ENCODE measurements around the gene SCUBE1.
"Not testable (repeated sequence)": the region's sequence is repeated elsewhere in the genome, so short reads cannot be mapped to it uniquely, and the experiment has no call there.

Gene SCUBE1

DNA sequence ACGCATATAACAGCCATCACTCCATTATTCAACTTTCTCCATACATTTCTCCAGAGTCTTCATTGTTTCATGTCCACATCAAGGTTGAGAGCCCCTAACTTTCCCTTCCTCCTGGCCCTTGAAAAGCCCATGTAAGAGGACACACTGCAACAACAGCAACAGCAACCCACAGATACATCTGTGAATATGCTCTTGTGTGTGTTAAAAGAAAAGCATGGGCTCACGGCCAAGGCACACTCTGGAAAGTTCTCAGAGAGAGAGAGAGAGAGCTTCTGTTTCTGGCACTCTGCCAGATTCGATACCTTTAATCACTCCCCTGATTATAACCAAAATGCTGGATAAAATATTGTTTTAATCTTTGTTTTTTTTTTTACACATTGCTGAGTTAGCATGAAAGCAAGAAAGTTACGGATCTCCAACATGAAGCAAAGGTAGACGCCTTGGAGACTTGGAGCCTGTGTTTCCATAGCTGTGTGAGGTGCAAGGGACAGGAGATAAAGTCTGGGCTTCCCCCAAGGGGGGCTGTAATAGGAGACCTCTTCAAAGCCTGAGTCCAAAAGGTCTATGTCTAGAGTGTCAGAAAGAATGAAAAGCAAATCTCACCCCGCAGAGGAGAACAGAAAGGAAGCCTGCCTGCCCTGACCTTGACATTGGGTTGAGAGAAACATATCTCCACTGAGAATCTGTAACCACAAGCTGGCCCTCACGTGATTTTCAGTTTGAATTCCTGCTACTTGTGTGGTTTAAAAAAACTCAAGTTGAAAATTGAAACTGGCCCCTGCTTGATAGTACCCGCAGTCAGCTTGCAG lies 34.9 kb upstream of the SCUBE1 start:
- no peak overlapping the region for H3K9ac ChIP-seq (ENCODE audit: low read depth, low read length)
- no peaks in the 10 kb centered on the region for H3K9me3 ChIP-seq (ENCODE audit: insufficient read depth, low read depth, low read length)
- no peaks in the 10 kb centered on the region for H3K4me1 ChIP-seq (ENCODE audit: insufficient read depth, low read length)
- H3K36me3 ChIP-seq (ENCODE audit: insufficient read depth, low read depth, low read length) = no peaks in the 10 kb centered on the region
- no peak overlapping the region for H3K27ac ChIP-seq (ENCODE audit: low read length)
- H3K27me3 ChIP-seq (ENCODE audit: insufficient read depth, low read length) = no peaks in the 10 kb centered on the region
- no peak overlapping the region for H3K4me3 ChIP-seq (ENCODE audit: low read length)

GRCh38 chr22:43377548-43377895 lies 34.4 kb upstream of the SCUBE1 start:
- H3K9me3 ChIP-seq (ENCODE audit: insufficient read depth, low read depth, low read length) = no peaks in the 10 kb centered on the region
- no peaks in the 10 kb centered on the region for H3K4me1 ChIP-seq (ENCODE audit: insufficient read depth, low read length)
- H3K27me3 ChIP-seq (ENCODE audit: insufficient read depth, low read length) = no peaks in the 10 kb centered on the region
- H3K9ac ChIP-seq (ENCODE audit: low read depth, low read length) = no peak overlapping the region
- no peak overlapping the region for H3K4me3 ChIP-seq (ENCODE audit: low read length)
- H3K27ac ChIP-seq (ENCODE audit: low read length) = no peak overlapping the region
- H3K36me3 ChIP-seq (ENCODE audit: insufficient read depth, low read depth, low read length) = no peaks in the 10 kb centered on the region

- Histone ChIP-seq H3K9ac (ENCODE audit: low read depth, low read length) (no peak overlapping the region), H3K36me3 (ENCODE audit: insufficient read depth, low read depth, low read length) (no peaks in the 10 kb centered on the region), H3K4me3 (ENCODE audit: low read length) (no peak overlapping the region), H3K27ac (ENCODE audit: low read length) (no peak overlapping the region), H3K4me1 (ENCODE audit: insufficient read depth, low read length) (no peaks in the 10 kb centered on the region), H3K9me3 (ENCODE audit: insufficient read depth, low read depth, low read length) (no peaks in the 10 kb centered on the region), H3K27me3 (ENCODE audit: insufficient read depth, low read length) (no peaks in the 10 kb centered on the region)
Measured at GRCh38 chr22:43376765-43377547, 33.8 kb upstream of the SCUBE1 start.

DNA sequence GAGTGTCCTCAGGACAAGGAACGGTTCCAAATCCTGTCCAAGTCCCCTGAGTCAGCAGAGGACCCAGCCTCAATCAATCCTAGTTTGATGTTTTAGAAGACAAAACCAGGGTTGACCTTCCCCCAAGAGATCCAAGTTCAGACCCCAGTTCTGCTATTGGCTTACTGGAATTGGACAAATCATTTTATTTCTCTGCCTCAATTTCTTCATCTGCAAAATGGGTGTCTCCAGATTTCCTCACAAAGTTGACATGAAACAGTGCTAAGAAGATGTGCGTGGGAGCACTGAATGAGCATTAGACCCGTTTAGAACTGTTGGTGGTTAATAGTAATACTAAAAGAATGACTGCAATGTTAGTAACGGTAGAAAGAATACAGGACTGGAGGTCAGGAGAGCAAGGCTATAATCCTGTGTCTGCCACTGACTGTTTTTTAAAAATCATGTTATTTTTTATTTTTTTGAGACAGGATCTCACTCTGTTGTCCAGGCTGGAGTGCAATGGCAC lies 32.8 kb upstream of the SCUBE1 start:
- Histone ChIP-seq H3K36me3 (ENCODE audit: insufficient read depth, low read depth, low read length) (no peaks in the 10 kb centered on the region), H3K9me3 (ENCODE audit: insufficient read depth, low read depth, low read length) (no peaks in the 10 kb centered on the region), H3K27me3 (ENCODE audit: insufficient read depth, low read length) (no peaks in the 10 kb centered on the region)

DNA sequence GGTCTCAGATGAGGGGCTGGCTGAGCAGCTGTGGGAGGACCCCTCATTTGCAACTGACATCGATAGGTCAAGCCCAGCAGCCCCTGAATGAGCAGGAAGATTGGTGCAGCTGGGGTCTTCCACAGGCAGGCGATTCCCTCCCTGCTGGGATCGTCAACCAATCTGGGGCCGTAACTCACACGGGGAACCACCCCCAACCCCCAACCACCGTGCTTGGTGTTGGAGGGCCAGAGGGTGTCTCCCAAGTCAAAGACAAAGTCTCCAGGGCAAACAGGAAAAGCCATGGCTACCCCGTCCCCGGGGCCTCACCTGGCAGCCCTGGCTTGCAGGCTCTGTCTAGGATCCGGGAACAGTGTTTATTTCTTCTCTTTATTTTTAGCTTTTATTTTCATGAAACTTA lies 26.9 kb upstream of the SCUBE1 start:
- H3K4me1 ChIP-seq (ENCODE audit: insufficient read depth, low read length) = no peaks in the 10 kb centered on the region; the same call in 1 of the 2 replicates
- no peaks in the 10 kb centered on the region for H3K36me3 ChIP-seq (ENCODE audit: insufficient read depth, low read depth, low read length)
- no peak overlapping the region for H3K9ac ChIP-seq (ENCODE audit: low read depth, low read length)
- H3K9me3 ChIP-seq (ENCODE audit: insufficient read depth, low read depth, low read length) = peaks cover 9% of the 10 kb centered on the region
- no peaks in the 10 kb centered on the region for H3K27me3 ChIP-seq (ENCODE audit: insufficient read depth, low read length)
- no peak overlapping the region; the same call in 1 of the 2 replicates for H3K4me3 ChIP-seq (ENCODE audit: low read length)
- no peak overlapping the region for H3K27ac ChIP-seq (ENCODE audit: low read length)

More for the DNA sequence above, 32.8 kb upstream of the SCUBE1 start:
- no peak overlapping the region for H3K4me3 ChIP-seq (ENCODE audit: low read length)
- no peak overlapping the region for H3K27ac ChIP-seq (ENCODE audit: low read length)
- no peaks in the 10 kb centered on the region for H3K4me1 ChIP-seq (ENCODE audit: insufficient read depth, low read length)
- H3K9ac ChIP-seq (ENCODE audit: low read depth, low read length) = no peak overlapping the region

DNA sequence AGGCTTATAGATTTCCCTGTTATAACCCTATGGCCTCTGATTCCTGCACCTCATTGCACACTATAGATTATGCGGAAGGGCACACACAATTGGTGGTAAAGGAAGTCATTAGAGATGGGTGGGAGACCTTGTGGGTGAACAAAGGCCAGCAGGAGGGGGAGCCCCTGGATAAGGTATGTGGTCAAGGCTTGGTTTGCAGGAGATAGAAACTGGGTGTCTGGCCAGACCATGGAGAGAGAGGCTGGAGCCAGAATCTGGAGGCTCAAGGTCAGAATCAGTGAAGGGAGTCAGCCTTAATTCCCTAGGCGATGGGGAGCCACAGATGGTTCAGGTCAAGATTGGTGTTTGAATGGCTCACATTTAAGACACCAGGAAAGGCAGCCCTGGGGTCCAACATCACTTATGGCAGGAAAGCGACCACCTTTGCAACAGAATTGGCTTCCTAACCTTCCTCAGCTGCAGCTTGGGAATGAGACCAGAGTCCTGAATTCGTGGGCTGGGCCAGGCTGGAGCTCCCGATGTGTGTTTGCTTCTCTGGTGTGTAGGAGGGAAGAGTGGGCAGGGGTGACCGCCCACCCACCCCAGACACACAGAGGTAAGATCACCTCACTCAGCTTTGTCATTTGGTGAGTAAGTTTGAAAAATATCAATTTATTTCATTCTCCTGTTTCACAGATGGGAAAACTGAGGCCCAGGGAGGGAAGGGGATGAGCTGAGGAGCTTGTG lies 22.7 kb upstream of the SCUBE1 start:
- H3K27ac ChIP-seq (ENCODE audit: low read length) = no peak overlapping the region
- H3K9ac ChIP-seq (ENCODE audit: low read depth, low read length) = no peak overlapping the region
- H3K4me3 ChIP-seq (ENCODE audit: low read length) = no peak overlapping the region
- H3K9me3 ChIP-seq (ENCODE audit: insufficient read depth, low read depth, low read length) = peaks cover 9% of the 10 kb centered on the region
- no peaks in the 10 kb centered on the region for H3K27me3 ChIP-seq (ENCODE audit: insufficient read depth, low read length)
- no peaks in the 10 kb centered on the region; the same call in 1 of the 2 replicates for H3K4me1 ChIP-seq (ENCODE audit: insufficient read depth, low read length)
- no peaks in the 10 kb centered on the region for H3K36me3 ChIP-seq (ENCODE audit: insufficient read depth, low read depth, low read length)

DNA sequence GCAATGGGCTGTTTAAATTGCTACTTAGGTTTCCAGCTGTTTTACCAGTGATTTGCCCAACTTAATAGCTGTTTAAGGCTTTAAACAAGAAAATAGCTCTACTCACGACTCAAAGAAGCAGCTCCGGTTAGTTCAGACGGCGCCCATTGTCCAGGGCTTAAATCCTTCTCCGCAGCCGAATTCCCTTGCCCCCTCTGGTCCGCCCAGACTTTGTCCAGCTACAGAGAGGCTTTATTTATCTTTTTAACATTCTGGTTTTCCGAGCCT lies 20.9 kb upstream of the SCUBE1 start:
- H3K9me3 ChIP-seq (ENCODE audit: insufficient read depth, low read depth, low read length) = peaks cover 9% of the 10 kb centered on the region
- no peaks in the 10 kb centered on the region for H3K36me3 ChIP-seq (ENCODE audit: insufficient read depth, low read depth, low read length)
- no peaks in the 10 kb centered on the region; the same call in 1 of the 2 replicates for H3K4me1 ChIP-seq (ENCODE audit: insufficient read depth, low read length)
- no peak overlapping the region for H3K4me3 ChIP-seq (ENCODE audit: low read length)
- no peak overlapping the region for H3K27ac ChIP-seq (ENCODE audit: low read length)
- H3K9ac ChIP-seq (ENCODE audit: low read depth, low read length) = no peak overlapping the region
- no peaks in the 10 kb centered on the region for H3K27me3 ChIP-seq (ENCODE audit: insufficient read depth, low read length)

DNA sequence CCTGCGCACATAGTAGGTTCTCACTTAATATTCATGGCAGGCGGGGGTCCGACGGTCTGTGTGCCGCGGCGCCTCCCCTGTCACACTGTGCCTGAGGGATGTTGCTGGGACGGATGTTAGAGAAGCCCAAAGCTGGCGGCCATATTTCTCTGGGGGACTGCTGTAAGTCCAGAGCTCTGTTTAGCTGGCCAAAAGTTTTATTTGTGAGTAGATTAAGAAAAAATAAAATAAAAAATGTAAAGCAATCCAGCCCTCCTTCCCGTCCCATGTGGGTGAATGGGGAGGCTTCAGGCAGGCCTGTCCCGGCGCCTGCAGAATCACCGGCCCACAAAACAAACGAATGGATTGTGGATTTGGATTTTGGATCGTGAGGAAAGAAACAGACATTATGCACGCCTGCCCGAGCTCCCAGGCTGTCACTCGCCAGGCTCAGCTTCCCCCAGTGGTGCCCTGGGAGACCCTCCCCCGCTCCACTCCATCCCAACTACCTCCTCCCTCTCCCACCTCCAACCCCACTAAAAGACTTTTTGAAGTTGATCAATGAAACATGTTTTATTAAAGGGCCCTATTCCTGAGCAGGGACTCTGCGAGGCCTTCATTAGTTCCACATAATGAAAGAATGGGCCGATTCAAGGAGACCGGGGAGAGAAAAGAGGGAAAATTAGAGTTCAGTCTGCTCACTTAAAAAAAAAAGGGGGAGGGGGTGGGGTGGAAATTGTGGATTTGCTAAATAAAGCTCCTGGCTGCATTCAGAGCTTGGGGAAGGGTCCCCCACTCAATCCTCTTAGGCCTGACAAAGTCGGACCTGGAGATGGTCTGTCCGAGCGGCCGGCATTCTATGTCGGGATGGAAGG lies 20.4 kb upstream of the SCUBE1 start:
- Histone ChIP-seq H3K36me3 (ENCODE audit: insufficient read depth, low read depth, low read length) (no peaks in the 10 kb centered on the region), H3K4me1 (ENCODE audit: insufficient read depth, low read length) (no peaks in the 10 kb centered on the region; the same call in 1 of the 2 replicates), H3K9me3 (ENCODE audit: insufficient read depth, low read depth, low read length) (peaks cover 9% of the 10 kb centered on the region), H3K4me3 (ENCODE audit: low read length) (no peak overlapping the region), H3K27ac (ENCODE audit: low read length) (no peak overlapping the region), H3K9ac (ENCODE audit: low read depth, low read length) (no peak overlapping the region), H3K27me3 (ENCODE audit: insufficient read depth, low read length) (no peaks in the 10 kb centered on the region)

GRCh38 chr22:43360576-43360975 lies 17.4 kb upstream of the SCUBE1 start:
- Histone ChIP-seq H3K27me3 (ENCODE audit: insufficient read depth, low read length) (no peaks in the 10 kb centered on the region), H3K4me3 (ENCODE audit: low read length) (no peak overlapping the region), H3K27ac (ENCODE audit: low read length) (no peak overlapping the region), H3K9ac (ENCODE audit: low read depth, low read length) (no peak overlapping the region), H3K9me3 (ENCODE audit: insufficient read depth, low read depth, low read length) (no peaks in the 10 kb centered on the region), H3K36me3 (ENCODE audit: insufficient read depth, low read depth, low read length) (no peaks in the 10 kb centered on the region), H3K4me1 (ENCODE audit: insufficient read depth, low read length) (no peaks in the 10 kb centered on the region; the same call in 1 of the 2 replicates)

GRCh38 chr22:43356881-43357280 lies 13.7 kb upstream of the SCUBE1 start:
- no peaks in the 10 kb centered on the region for H3K27me3 ChIP-seq (ENCODE audit: insufficient read depth, low read length)
- H3K27ac ChIP-seq (ENCODE audit: low read length) = no peak overlapping the region
- no peak overlapping the region for H3K4me3 ChIP-seq (ENCODE audit: low read length)
- H3K9ac ChIP-seq (ENCODE audit: low read depth, low read length) = no peak overlapping the region
- H3K36me3 ChIP-seq (ENCODE audit: insufficient read depth, low read depth, low read length) = no peaks in the 10 kb centered on the region
- H3K4me1 ChIP-seq (ENCODE audit: insufficient read depth, low read length) = no peaks in the 10 kb centered on the region
- no peaks in the 10 kb centered on the region for H3K9me3 ChIP-seq (ENCODE audit: insufficient read depth, low read depth, low read length)

DNA sequence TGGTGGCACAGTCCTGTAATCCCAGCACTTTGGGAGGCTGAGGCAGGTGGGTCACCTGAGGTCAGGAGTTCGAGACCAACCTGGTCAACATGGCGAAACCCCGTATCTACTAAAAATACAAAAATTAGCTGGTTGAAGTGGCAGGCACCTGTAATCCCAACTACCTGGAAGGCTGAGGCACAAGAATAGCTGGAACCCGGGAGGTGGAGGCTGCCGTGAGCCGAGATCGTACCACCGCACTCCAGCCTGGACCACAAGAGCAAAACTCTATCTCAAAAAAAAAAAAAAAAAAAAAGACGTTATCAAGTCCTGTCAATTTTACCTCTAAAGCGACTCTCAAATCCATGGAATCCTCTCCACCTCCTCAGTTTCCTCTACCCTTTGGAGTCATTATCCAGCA lies 12.5 kb upstream of the SCUBE1 start:
- H3K4me3 ChIP-seq (ENCODE audit: low read length); H3K27ac ChIP-seq (ENCODE audit: low read length); H3K9me3 ChIP-seq (ENCODE audit: insufficient read depth, low read depth, low read length); H3K27me3 ChIP-seq (ENCODE audit: insufficient read depth, low read length); H3K4me1 ChIP-seq (ENCODE audit: insufficient read depth, low read length); H3K36me3 ChIP-seq (ENCODE audit: insufficient read depth, low read depth, low read length); H3K9ac ChIP-seq (ENCODE audit: low read depth, low read length): not testable (repeated sequence)
